NCI-H146 treated with DMSO at 0.1 percent for 48 hours (cell line): ENCODE data around the gene IGDCC3.

Experiments
- DNase-seq: peaks from one replicate; lab custom pipeline; 2025; ENCODE audit not compliant: unreplicated experiment; lab: John Stamatoyannopoulos, UW

Gene IGDCC3

DNA sequence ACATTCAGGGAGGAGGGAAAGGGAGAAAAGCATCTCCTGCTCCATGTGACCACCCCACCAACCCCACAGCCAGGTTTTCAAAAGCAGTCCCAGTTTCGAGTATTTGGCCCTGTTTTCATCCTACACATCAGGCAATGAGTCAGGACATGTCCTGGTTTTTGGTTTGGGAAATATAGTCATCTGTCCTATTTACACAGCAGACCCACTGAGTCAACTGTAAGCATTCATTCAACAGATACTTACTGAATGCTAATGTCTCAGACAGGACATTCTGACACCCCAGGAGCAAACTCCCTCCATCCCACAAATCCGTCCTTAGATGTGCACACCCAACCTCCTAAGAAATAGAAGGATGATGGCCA is 32.9 kb downstream of the IGDCC3 start:
- no peak for DNase-seq

DNA sequence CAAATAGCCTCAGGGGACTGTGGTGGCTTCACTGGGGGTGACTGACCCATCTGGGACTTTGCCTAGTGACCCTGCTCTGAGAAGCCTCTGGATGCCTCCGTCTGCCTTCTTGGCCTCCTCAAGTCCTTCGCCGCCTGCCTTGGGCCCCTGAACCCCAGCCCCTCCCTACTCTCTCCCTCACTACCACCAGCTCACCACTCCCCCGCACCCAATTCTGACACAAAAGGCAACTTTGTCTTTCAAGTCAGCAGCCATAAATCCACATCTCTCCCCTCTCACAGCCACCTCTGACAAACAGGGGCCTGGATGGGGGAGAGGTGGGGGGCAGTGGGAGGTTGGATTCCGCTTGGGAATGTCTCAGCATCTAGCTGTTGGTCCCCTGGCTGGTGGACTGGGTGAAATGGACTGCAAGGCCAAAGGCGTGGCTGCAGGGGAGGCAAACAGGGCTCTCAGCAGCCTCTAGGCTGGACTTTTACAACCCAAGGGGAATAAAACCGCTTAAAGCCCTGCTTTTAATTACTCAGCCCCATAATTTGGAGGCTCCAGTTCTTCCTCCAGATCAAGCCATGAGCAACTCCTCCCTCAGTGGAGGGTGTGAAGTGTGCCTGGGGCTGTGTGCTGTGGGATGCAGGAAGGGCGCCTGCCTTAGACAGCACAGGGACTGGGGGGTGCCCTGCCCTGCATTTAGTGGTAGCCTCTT is 33.4 kb downstream of the IGDCC3 start:
- DNase-seq, result no peak

DNA sequence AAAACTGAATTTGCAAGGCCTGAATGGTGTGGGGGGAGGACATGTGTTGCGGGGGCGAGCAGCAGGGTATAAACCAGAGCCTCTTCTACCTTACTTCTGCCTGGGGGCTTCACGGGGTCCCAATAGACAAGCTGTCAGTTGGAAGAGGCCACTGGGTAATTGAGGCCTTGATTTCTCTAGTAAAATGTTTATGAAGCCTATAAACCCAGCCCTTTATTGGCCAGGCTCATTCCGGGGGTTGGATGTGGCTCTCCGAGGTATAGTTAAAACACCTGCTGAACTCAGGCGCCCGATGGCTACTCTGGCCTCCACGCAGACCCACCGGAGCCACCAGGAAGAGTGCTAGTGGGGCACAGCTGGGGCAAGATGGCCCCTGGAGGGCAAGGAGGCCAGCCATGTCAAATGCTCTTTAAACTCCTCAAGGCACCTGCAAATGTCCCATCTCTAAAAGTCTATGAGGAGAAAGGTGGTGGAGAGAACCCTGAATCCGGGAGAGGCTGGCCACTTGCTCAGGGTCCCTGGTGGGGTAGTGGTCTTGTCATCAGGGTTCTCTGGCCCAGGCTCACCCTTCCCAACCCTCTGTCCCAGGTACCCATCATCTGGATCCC is 34.3 kb downstream of the IGDCC3 start:
- DNase-seq, result no peak

DNA sequence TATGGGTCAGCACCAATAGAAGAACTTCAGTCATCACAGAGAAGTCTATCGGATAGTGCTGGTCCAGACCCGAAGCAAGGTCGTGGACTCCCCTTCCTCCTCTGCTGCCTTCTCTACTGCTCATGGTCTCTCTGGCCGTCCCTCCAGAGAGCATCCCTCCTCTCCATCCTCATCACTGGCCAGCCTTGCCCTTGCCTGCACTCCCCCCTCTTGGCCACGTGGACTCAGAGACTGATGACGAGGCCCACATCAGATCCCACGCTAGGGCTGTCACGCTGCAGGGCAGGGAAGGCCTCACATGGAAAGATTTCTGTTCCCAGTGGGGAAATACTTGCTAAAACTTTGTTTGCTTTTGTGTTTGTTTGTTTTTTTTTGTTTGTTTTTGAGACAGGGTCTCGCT is 35.3 kb downstream of the IGDCC3 start:
- DNase-seq, result no peak

DNA sequence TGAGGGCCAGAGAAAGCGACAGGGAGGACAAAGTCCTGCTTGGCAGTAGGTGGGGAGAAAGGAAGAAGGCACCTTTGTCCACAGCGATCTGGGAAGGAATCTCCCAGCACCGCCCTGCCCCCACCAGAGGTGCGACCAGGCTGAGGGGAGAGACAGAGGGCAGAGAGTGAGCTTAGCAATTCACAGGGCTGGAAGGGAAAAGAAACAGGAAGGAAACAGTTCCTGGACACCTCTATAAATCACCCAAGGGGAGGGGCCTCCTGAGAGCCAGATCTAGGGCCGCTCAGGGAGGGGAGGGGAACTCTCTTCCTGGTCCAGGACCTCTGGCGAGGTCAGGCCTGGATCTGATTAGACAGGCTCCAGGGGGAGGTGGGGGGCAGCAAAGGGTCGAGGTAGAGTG is 37.9 kb downstream of the IGDCC3 start:
- DNase-seq, result no peak

DNA sequence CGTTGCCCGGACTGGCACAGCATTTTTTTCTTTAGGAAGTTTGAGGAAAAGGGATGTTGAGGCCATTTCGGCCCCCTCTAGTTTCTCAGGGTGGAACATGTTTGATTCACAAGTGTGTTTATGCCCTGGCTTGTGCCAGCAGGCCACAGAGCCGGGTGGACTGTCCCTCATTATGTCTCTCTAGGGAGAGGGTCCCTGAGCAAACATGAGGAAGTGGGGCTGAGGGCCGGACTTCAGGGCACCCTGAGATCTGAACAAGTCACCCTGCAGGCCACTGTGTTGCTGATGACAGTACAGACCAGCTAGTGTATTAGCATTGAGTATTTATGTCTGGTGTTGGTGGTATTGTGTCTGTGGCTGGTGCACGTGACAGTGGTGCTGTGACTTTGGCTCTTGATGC is 38.4 kb downstream of the IGDCC3 start:
- DNase-seq, result no peak

DNA sequence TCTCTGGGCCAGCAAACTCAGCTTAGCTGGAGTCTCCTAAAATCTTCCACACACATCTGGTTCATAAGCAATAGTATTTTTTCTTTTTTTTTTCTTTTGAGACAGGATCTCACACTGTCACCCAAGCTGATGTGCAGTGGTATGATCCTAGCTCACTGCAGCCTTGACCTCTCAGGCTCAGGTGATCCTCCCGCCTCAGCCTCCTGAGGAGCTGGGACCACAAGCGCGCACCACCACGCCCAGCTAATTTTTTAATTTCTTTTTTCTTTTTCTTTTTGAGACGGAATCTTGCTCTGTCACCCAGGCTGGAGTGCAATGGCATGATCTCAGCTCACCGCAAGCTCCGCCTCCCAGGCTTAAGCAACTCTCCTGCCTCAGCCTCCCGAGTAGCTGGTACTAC is 39.0 kb downstream of the IGDCC3 start:
- no peak for DNase-seq

DNA sequence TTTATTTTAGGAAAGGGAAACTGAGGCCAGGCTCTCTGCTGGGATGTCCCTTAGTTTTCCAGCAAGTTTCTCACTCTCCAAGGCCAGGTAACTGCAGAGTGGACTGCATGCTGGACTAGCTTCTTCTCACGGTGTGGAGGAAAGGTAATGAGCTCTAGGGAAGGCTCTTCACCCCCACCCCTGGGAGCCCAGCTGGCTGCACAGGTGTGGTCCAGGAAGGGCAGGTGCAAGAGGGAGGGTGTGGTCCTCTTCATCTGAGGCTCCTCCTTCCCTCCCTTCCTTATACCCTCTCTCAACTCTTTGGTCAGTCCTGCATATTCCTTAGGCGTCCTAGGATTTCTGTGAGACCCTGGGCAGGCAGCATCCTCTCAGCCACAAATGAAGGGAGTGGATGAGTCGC is 39.4 kb downstream of the IGDCC3 start:
- DNase-seq, result peak; percentile 24

DNA sequence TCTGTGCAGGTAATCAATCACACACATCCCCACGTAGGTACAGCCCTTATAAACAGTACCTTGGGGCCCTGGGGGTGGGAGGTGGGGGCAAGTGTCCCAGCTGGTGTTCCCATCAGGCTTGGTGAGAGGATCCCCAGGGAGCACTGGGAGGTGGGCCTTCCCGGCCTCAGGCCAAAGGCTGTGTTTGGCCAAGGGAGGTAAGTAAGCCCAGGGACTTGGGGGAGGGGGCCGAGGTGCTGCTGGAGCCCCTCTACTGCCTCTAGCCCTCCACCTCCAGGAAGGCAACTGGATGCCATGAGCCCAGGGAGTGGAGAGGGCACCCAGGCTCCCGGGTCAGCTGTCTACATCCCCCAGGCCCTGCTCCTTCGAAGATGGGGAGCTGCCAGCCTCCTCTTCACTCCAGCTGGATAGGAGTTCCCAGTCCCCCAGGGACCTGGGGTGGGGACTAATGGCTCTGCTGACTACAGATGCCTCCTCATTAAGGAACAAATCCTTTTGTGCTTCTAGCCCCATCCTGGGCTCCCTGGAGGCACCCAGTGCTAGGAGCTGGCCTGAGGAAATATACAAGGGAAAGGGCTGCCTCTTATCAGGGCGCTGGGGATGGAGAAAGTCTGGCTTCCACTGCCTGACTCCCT is 40.2 kb downstream of the IGDCC3 start:
- peak; percentile 5 for DNase-seq

DNA sequence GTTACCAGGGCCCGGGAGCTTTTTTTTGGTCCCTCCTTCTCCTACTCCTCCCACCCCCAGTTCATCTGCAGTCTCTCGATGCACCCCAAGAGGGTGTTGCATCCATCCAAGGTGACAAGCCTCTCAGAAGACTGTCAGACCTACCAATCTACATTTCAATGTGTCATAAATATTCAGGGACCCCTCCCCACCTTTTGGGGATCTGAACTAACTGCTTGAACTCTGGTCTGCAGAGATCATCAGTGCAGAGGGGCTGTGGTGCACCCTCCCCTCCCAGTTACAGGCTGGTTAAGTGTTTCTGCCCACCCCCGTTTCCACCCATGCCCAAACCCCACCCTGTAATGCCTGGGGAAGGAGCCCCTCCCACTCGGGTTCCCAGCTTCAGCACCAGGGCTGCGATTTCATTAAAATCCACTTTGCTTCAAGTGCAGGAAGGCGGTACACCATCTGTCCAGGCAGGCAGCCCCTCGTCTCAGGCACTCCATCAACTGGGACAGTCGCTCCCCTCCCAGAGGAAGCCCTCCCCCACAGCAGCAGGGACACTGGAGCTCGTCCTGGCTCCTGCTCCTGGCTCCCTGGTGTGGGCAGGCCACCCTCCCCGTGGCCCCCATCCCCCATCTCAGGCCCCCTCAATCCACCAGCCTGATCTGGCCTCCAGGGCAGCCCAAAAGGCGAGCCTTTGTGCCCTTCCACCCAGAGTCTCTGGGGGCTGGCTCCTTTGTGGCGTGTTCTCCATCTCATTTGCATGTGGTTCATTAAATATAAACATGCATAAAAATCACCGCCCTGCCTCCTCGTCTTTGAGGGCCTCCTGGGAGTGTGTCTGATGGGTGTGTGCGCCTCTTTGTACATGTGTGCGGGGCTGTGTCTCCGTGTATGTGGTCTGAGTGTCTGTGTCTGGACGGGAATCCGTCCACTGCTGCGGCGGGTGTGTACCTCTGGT is 41.0 kb downstream of the IGDCC3 start:
- no peak for DNase-seq

DNA sequence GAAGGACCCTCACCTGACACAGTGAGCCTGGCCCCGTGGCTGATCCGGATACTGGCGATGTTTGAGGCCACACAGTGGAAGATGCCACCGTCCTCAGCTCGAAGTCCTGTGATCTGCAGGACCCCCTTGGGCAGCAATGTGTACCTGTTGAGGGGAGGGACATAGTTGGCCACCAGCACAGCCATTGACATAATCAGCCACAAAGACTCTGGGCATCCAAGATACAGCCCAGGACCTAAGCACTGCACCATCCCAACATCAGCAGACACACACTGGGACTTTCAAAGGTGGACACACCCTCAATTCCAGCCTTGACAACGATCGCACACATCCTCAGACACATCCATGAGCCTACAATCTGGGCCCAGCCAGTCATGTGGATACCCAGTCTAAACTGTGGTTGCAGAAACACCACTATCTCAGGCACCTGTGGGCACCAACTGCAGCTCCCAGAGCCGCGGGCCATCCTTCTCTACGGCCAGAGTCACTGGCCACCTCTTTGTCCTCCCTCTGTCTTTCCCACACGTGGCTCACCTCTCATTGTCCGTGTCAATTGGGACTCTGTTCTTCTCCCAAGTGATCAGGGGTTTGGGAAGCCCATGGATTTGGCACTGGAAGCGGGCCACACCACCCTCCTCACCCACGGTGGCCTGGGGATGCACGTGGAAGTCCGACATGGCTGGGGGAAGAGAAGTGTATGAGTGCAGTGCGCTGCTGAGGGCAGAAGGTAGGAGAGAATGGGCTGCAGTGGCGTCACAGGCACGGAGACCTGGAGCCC is 42.3 kb downstream of the IGDCC3 start:
- DNase-seq, result no peak

DNA sequence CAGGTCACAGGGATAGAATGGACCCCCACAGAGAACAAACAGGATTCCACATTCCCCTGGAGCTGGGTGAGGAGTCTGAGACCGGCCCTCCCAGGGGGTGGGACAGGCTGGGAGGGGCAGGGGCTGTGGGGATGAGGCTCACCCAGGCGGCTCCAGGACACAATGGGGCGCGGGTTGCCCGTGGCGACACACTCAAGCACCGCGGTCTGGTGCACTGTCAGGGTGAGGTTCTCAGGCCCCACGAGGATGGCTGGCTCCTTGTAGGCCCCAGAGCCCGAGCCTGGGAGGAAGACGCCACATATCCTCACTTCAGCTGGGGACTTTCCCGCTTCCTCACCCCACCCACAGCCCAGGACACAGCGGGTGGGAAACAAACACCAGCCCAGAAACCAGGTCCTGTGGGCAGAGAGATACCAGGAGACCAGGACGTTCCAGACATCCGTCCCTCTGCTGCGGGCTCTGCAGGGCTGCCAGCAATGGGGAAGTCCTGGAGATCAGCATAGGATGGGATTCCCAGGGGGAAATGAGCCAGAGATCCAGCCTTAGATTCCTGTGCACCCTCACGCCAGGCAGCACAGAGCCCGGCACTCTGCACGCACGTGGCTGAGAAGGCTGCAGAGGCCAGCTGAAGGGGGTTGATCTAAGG is 43.1 kb downstream of the IGDCC3 start:
- no peak for DNase-seq

DNA sequence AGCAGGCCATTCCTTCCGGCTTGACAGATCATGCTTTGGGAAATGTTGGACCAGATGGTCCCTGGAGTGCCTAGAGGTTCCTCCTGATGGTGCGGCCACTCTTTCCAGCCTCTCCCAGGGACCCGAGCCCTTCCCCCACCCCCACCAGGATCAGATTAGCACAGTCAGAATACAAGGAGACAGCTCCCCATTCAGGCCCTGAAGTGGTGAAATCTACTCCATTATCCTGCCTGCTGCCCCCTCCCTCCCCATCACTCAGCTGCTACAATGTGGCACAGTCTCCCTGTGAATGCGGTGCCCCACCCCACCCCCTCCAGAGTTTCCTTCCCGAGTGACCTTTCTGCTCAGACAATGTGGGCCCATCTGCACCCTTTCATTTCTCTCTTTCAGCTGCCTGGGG is 43.9 kb downstream of the IGDCC3 start:
- DNase-seq, result no peak

DNA sequence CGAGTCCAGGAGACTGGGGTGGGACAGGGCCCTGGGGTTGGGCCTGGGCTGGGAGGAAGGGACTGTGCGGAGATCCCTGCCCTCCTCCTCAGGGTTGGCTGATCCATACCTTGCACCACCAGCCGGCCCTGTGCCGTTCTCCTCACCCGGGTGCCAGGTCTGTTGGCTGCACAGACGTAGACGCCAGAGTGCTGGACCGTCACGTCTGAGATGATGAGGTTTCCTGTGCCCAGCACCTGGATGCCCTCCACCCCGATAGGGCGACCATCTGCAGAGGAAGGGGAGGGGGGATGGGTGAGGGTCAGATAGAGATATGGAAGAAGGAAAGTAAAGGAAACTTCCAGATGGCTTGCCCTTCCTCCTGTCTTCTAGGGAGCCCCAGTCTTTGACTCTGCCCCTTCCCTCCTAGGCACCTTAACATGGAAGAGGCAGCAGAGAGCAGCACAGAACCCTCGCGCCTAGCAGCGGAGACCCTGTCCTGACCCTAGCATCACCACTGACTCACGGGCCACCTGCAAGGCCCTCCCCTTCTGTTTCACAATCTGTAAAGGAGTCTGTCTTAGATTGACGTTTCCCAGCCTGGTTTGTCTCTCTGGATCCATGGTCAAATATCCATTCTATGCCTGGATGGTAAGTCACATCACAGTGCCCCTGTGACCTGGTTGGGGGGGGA is 44.5 kb downstream of the IGDCC3 start:
- no peak for DNase-seq

DNA sequence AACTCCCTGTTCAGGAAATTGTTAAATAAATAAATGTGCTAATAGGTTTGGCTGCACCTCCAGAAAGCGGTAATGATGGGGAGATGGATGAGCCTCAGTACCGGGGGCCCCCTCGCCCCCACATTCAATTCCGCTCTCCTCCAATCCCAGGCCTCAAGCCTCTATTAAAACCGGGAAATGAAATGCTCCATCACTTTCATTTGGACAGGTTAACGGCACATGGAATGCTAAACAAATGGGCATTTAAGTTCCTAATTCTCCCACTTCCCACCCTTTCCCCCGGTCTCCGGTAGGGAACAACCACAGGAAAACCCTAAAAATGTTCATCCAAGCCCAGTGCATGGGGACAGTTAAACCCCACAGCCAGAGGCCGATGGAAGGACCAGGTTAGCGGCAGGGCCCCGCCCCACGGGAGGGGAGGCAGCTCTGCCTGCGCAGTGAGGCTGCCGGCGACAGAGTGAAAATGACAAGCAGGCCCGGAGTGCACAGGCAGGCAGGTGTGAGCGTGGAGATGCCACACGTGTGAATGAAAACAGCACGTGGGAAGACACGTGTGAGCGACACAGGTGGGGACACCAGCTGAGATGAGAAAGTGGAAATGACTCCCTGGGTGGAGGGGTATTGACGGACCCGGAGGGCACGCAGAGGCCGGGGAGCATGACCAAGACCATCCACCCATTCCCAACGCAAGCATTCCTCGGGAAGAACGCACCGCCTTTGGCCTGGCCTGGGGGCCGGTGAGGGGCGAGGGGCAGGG is 45.2 kb downstream of the IGDCC3 start:
- DNase-seq, result no peak

DNA sequence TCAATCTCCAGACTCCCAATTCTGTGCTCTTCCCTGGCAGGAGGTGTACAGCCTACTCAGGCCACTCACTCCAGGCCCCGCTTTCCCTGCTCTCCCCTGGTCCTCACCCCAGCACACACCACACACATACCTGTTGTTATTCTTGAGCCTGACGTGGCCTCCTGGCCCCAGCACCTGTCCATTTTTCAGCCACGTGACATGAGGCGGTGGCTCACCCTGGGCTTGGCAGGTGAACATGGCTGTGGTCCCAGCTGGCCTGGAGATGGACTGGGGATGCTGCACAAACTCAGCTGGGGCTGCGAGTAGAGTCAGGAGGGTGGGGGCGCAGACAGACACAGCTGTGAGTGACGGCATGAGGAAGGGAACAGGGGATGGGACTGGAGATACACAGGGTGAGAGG is 46.0 kb downstream of the IGDCC3 start:
- DNase-seq, result peak; percentile 2

DNA sequence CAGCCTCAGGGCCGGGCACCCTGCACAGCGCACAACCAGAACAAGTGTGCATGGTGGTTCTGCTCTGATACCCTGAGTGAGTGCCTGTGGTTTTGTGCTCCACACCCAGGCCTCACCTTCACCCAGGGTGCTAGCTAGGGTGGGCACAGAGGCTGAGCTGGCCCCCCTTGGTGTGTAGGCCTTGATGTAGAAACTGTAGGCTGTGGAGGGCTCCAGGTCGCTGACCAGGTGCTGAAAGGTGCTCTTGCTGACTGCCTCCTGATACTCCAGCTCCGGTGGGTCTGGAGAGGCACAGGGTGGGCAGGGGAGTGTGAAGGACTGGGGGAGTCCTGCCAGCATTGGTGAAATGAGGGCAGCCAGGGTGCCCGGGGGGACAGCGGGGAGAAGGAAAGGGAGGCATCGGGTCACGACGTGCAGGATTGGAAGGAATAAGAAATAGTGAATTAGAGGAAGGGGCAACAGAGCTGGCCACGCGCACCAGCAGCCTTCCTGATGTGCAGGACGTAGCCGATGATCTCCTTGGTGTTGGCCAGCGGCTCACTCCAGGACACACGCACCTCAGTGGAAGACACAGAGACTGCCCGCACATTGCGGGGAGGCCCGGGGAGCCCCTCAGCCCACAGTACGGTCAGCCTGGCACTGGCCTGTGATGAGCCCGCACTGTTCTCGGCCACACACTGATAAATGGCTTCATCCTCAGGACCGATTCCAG is 46.7 kb downstream of the IGDCC3 start:
- DNase-seq, result no peak

DNA sequence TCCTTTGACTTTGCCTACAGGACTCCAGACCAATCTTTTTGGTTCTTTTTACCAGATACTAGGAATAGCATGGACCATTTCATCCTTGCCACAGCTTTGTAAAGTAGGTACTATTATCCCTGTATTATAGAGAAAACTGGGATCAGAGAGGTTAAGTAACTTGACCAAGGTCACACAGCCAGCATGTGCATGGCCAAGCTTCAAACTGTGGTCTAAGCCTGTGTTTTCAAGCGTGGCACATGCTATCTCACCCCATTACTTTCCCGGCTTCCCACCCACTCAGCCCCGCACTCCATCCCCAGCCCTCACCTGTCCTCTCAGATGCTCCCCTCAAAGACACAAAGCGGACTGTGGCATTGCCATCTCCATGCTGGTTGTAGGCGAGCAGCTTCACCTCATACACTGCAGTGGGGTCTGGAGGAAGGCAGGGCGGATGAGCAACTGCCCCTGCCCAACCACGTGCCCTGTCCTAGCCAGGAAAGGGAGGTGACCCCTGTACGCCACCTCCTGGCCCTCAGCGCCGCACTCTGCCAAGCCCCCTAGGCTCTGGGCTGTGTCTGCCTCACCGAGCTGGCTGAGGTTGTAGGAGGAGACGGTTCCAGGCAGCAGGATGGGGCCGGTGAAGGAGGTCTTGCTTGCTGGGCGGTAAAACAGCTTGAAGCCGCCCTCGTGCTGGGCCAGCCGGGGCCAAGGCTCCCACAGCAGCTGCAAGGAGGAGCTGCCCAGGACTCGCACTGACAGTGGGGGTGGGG is 47.6 kb downstream of the IGDCC3 start:
- DNase-seq, result no peak
